ENCODE measurements around the gene PTK7. TPM values are rescaled to one million over a fixed set of nuclear protein-coding genes. Genes with fewer than 3 reads are reported as not detected.

Gene PTK7
- total RNA-seq, 2 experiments from 2014 or later: 13.0 to 18.5 TPM

GRCh38 chr6:43127877-43128276 lies 51.8 kb downstream of the PTK7 start:
- no TSS peak for BruUV-seq (replicated peaks)
- H3K36me3 ChIP-seq (ENCODE audit: insufficient read depth, low read length): 0 out of 2 replicates have a peak, but pooled peaks cover 6% of the 10 kb centered on the region
- H3K4me2 ChIP-seq (ENCODE audit: low read length): no peak overlapping the region
- H3K9me2 ChIP-seq (ENCODE audit: insufficient read depth, low read length): no peaks in the 10 kb centered on the region
- H3K79me2 ChIP-seq (ENCODE audit: insufficient read depth, low read depth, low read length): no peaks in the 10 kb centered on the region
- ChIA-PET POLR2A (no interaction called here), CTCF (ENCODE audit: unreplicated experiment) (no interaction called here)
- no peaks in the 10 kb centered on the region for H4K20me1 ChIP-seq (ENCODE audit: insufficient read depth, low read length)
- no peak overlapping the region for H2AFZ ChIP-seq (ENCODE audit: low read length)
- intact Hi-C loops (cut with micrococcal nuclease; ENCODE audit: unreplicated experiment): no loop called here
- no peak overlapping the region for H3K4me3 ChIP-seq (ENCODE audit: low read depth, low read length, poor library complexity, severe bottlenecking)
- H3K27ac ChIP-seq (ENCODE audit: low read depth, low read length, poor library complexity, severe bottlenecking): no peak overlapping the region
- no peaks in the 10 kb centered on the region for H3K9me3 ChIP-seq (ENCODE audit: low read length)
- no peaks in the 10 kb centered on the region for H3K4me1 ChIP-seq (ENCODE audit: insufficient read depth, low read length, poor library complexity, severe bottlenecking)
- TF ChIP-seq EZH2phosphoT487 (IDR thresholded peaks at IDR 0.05; ENCODE audit: borderline replicate concordance, low read depth, low read length) (no peak), CTCF (conservative IDR thresholded peaks at IDR 0.05; ENCODE audit: low read length) (no peak)
- DNase-seq (ENCODE audit: low spot score): no peak

GRCh38 chr6:43128926-43129325 lies 52.8 kb downstream of the PTK7 start:
- intact Hi-C loops (cut with micrococcal nuclease; ENCODE audit: unreplicated experiment): no loop called here
- no peak overlapping the region for H3K27ac ChIP-seq (ENCODE audit: low read depth, low read length, poor library complexity, severe bottlenecking)
- ChIA-PET POLR2A (no interaction called here), CTCF (ENCODE audit: unreplicated experiment) (no interaction called here)
- H3K9me3 ChIP-seq (ENCODE audit: low read length): no peaks in the 10 kb centered on the region
- H3K4me1 ChIP-seq (ENCODE audit: insufficient read depth, low read length, poor library complexity, severe bottlenecking): no peaks in the 10 kb centered on the region
- no peaks in the 10 kb centered on the region for H3K79me2 ChIP-seq (ENCODE audit: insufficient read depth, low read depth, low read length)
- BruUV-seq (replicated peaks): no TSS peak
- no peaks in the 10 kb centered on the region for H3K9me2 ChIP-seq (ENCODE audit: insufficient read depth, low read length)
- no peaks in the 10 kb centered on the region for H4K20me1 ChIP-seq (ENCODE audit: insufficient read depth, low read length)
- H3K4me3 ChIP-seq (ENCODE audit: low read depth, low read length, poor library complexity, severe bottlenecking): no peak overlapping the region
- no peak for TF ChIP-seq CTCF (conservative IDR thresholded peaks at IDR 0.05; ENCODE audit: low read length)
- TF ChIP-seq EZH2phosphoT487 (IDR thresholded peaks at IDR 0.05; ENCODE audit: borderline replicate concordance, low read depth, low read length): no peak
- no peak overlapping the region for H2AFZ ChIP-seq (ENCODE audit: low read length)
- no peak for DNase-seq (ENCODE audit: low spot score)
- 0 out of 2 replicates have a peak, but pooled peaks cover 6% of the 10 kb centered on the region for H3K36me3 ChIP-seq (ENCODE audit: insufficient read depth, low read length)
- H3K4me2 ChIP-seq (ENCODE audit: low read length): no peak overlapping the region

- H3K9me2 ChIP-seq (ENCODE audit: insufficient read depth, low read length): no peaks in the 10 kb centered on the region
- no TSS peak for BruUV-seq (replicated peaks)
- ChIA-PET CTCF (ENCODE audit: unreplicated experiment) (no interaction called here), POLR2A (interaction anchor here (0.7 kb wide), 1 partner anchor 33 kb away, joined by 3 read pairs; no protein-coding TSS in a partner anchor)
- no peak overlapping the region for H3K4me2 ChIP-seq (ENCODE audit: low read length)
- H2AFZ ChIP-seq (ENCODE audit: low read length): no peak overlapping the region
- 0 out of 2 replicates have a peak, but pooled peaks cover 6% of the 10 kb centered on the region for H3K36me3 ChIP-seq (ENCODE audit: insufficient read depth, low read length)
- peak; percentile 41 for DNase-seq (ENCODE audit: low spot score)
- H3K4me1 ChIP-seq (ENCODE audit: insufficient read depth, low read length, poor library complexity, severe bottlenecking): no peaks in the 10 kb centered on the region
- no peak overlapping the region for H3K4me3 ChIP-seq (ENCODE audit: low read depth, low read length, poor library complexity, severe bottlenecking)
- H3K9me3 ChIP-seq (ENCODE audit: low read length): no peaks in the 10 kb centered on the region
- TF ChIP-seq CTCF (conservative IDR thresholded peaks at IDR 0.05; ENCODE audit: low read length) (peak; percentile 73), EZH2phosphoT487 (IDR thresholded peaks at IDR 0.05; ENCODE audit: borderline replicate concordance, low read depth, low read length) (no peak)
- H4K20me1 ChIP-seq (ENCODE audit: insufficient read depth, low read length): no peaks in the 10 kb centered on the region
- no peaks in the 10 kb centered on the region for H3K79me2 ChIP-seq (ENCODE audit: insufficient read depth, low read depth, low read length)
- intact Hi-C loops (cut with micrococcal nuclease; ENCODE audit: unreplicated experiment): no loop called here
- no peak overlapping the region for H3K27ac ChIP-seq (ENCODE audit: low read depth, low read length, poor library complexity, severe bottlenecking)
Observed at GRCh38 chr6:43129434-43130194, 53.5 kb downstream of the PTK7 start.

Measured in OCI-LY7 (cell line).